DOHH2 (cell line): ENCODE measurements around the gene PRKCH.

Experiments used
- H3F3A ChIP-seq: fragments of 200-600 bp; sonication (generic), shearing (Covaris generic); 2 replicates; pipeline ENCODE4 v1.6.0; 2016; ENCODE audit warnings: antibody characterized with exemption, mild to moderate bottlenecking; ENCODE audit not compliant: control insufficient read depth, insufficient read depth
- H3K27ac ChIP-seq: fragments of 200-600 bp; sonication (generic); 2 replicates; pipeline ENCODE4 v1.5.1; 2014; ENCODE audit warnings: low read depth, mild to moderate bottlenecking, low read length, moderate library complexity
- H3K27me3 ChIP-seq: fragments of 200-600 bp; sonication (generic); 2 replicates; pipeline ENCODE4 v1.6.1; 2014; ENCODE audit warnings: mild to moderate bottlenecking, low read length, mixed read lengths; ENCODE audit not compliant: control insufficient read depth
- H3K36me3 ChIP-seq: fragments of 200-600 bp; sonication (generic); 2 replicates; pipeline ENCODE4 v1.6.1; 2014; ENCODE audit warnings: mild to moderate bottlenecking, low read length, moderate library complexity, mixed read lengths; ENCODE audit not compliant: control insufficient read depth
- H3K4me1 ChIP-seq: fragments of 200-600 bp; sonication (generic); 2 replicates; pipeline ENCODE4 v1.6.1; 2014; ENCODE audit warnings: mild to moderate bottlenecking, low read length, mixed read lengths; ENCODE audit not compliant: control insufficient read depth
- H3K4me2 ChIP-seq: fragments of 200-600 bp; sonication (generic); 2 replicates; pipeline ENCODE4 v1.6.0; 2014; ENCODE audit warnings: mild to moderate bottlenecking, low read length, moderate library complexity
- H3K4me3 ChIP-seq: fragments of 200-600 bp; sonication (generic); 2 replicates; pipeline ENCODE4 v1.5.1; 2014; ENCODE audit warnings: mild to moderate bottlenecking, low read length, mixed read lengths
- H3K79me2 ChIP-seq: fragments of 200-600 bp; sonication (generic); 2 replicates; pipeline ENCODE4 v1.6.1; 2014; ENCODE audit warnings: mild to moderate bottlenecking, low read length, mixed read lengths; ENCODE audit not compliant: control insufficient read depth
- H3K9me2 ChIP-seq: fragments of 200-600 bp; sonication (generic); replicated peaks from 2 replicates; pipeline ENCODE4 v1.6.1; 2014; ENCODE audit warnings: mild to moderate bottlenecking, low read length, mixed read lengths; ENCODE audit not compliant: control insufficient read depth
- H3K9me3 ChIP-seq: fragments of 200-600 bp; sonication (generic); 2 replicates; pipeline ENCODE4 v1.6.1; 2014; ENCODE audit warnings: antibody characterized with exemption, low read length, mixed read lengths; ENCODE audit not compliant: control insufficient read depth, insufficient read depth
- H4K20me1 ChIP-seq: fragments of 200-600 bp; sonication (generic); 2 replicates; pipeline ENCODE4 v1.6.0; 2014; ENCODE audit warnings: low read depth, mild to moderate bottlenecking, antibody characterized with exemption, low read length, moderate library complexity; ENCODE audit not compliant: control insufficient read depth, insufficient read depth
- EZH2phosphoT487 ChIP-seq: fragments of 200-600 bp; sonication (generic); IDR thresholded peaks from 2 replicates; pipeline ENCODE4 v1.6.1; 2017; ENCODE audit warnings: borderline replicate concordance, mild to moderate bottlenecking, antibody characterized with exemption, low read length, moderate library complexity, mixed read lengths
- TF ChIP-seq, protein P1 (sequence below): fragments of 200-600 bp; sonication (generic); IDR thresholded peaks from one replicate; pipeline ENCODE4 v1.5.1; 2014; ENCODE audit warnings: antibody characterized with exemption, mild to moderate bottlenecking, low read depth, low read length; ENCODE audit not compliant: poor library complexity, severe bottlenecking

PRKCH gene

DNA sequence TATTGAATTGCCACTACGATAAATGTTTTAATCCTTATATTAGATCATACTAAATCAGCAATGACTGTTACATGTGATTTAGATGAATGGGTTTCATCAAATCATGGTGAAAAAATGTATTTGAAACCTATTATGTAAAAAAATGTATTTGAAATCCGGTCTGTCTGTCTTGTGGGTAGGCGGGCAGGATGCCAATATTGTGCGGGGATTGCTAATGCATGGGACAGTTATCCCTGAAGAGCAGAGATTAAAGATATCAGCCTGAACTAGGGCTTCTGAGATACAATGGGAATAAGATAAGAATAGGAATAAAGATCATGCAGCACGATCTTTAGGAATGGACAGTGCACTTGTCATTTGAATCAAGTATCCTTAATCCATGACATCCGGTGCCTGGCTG is 134.0 kb downstream of the PRKCH start:
- Histone ChIP-seq H3K27me3 (0 out of 2 replicates have a peak, but pooled peaks cover 3% of the 10 kb centered on the region), H3K79me2 (no peaks in the 10 kb centered on the region), H4K20me1 (no peaks in the 10 kb centered on the region), H3K9me3 (no peaks in the 10 kb centered on the region), H3F3A (no peaks in the 10 kb centered on the region), H3K4me2 (no peak overlapping the region), H3K4me1 (peaks cover 4% of the 10 kb centered on the region), H3K4me3 (no peak overlapping the region), H3K36me3 (no peaks in the 10 kb centered on the region), H3K27ac (no peak overlapping the region), H3K9me2 (no peaks in the 10 kb centered on the region)
- TF ChIP-seq EZH2phosphoT487 = no peak
- TF ChIP-seq, protein P1, sequence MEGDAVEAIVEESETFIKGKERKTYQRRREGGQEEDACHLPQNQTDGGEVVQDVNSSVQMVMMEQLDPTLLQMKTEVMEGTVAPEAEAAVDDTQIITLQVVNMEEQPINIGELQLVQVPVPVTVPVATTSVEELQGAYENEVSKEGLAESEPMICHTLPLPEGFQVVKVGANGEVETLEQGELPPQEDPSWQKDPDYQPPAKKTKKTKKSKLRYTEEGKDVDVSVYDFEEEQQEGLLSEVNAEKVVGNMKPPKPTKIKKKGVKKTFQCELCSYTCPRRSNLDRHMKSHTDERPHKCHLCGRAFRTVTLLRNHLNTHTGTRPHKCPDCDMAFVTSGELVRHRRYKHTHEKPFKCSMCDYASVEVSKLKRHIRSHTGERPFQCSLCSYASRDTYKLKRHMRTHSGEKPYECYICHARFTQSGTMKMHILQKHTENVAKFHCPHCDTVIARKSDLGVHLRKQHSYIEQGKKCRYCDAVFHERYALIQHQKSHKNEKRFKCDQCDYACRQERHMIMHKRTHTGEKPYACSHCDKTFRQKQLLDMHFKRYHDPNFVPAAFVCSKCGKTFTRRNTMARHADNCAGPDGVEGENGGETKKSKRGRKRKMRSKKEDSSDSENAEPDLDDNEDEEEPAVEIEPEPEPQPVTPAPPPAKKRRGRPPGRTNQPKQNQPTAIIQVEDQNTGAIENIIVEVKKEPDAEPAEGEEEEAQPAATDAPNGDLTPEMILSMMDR = no peak

DNA sequence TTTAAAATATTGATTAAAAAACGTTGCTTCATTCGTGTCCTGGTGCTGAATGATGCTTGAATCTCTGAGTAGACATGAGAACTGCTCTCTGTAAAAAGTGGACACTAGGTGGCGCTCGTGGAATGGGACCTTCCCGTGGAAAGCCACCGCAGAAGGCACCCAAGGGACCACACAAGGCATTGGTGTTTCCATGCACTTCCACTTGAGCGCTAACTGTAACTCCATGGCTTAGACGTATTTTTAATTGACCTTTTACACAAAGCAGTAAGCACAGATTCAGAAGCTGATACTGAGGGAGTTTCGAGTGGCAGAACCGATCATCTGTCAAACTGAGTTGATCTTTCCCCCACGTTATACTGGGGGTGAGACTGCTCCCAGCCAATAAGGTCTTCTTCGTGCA is 135.3 kb downstream of the PRKCH start:
- Histone ChIP-seq H3K4me1 (peaks cover 8% of the 10 kb centered on the region), H3K9me3 (no peaks in the 10 kb centered on the region), H3K79me2 (no peaks in the 10 kb centered on the region), H3K27ac (no peak overlapping the region), H4K20me1 (no peaks in the 10 kb centered on the region), H3K4me3 (peak overlapping the region; percentile 38), H3K4me2 (peak overlapping the region; percentile 42), H3K9me2 (no peaks in the 10 kb centered on the region), H3F3A (no peaks in the 10 kb centered on the region), H3K27me3 (0 out of 2 replicates have a peak, but pooled peaks cover 3% of the 10 kb centered on the region), H3K36me3 (no peaks in the 10 kb centered on the region)
- no peak for TF ChIP-seq EZH2phosphoT487
- TF ChIP-seq, protein P1 = peak; percentile 74

DNA sequence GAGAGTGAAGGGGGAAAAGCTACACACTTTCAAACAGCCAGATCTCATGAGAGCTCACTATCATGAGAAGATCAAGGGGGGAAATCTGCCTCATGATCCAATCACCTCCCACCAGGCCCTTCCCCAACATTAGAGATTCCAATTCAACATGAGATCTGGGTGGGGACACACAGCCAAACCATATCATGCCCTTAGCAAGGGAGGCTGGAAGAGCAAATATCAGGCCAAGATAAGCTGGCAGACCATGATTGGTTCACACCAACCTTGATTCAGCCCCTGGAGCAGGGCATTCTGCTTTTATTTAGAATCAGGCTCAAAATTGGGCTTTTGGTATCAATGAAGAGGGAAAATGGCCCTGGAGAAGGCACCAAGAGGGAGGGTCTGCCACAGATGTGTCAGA is 137.4 kb downstream of the PRKCH start:
- no peaks in the 10 kb centered on the region for H3F3A ChIP-seq
- peaks cover 29% of the 10 kb centered on the region for H3K4me1 ChIP-seq
- H3K36me3 ChIP-seq = no peaks in the 10 kb centered on the region
- H3K9me3 ChIP-seq = no peaks in the 10 kb centered on the region
- no peak overlapping the region for H3K4me3 ChIP-seq
- no peaks in the 10 kb centered on the region for H4K20me1 ChIP-seq
- no peaks in the 10 kb centered on the region for H3K27me3 ChIP-seq
- TF ChIP-seq, protein P1 = no peak
- TF ChIP-seq EZH2phosphoT487 = no peak
- H3K27ac ChIP-seq = no peak overlapping the region
- no peaks in the 10 kb centered on the region for H3K9me2 ChIP-seq
- no peak overlapping the region for H3K4me2 ChIP-seq
- no peaks in the 10 kb centered on the region for H3K79me2 ChIP-seq

DNA sequence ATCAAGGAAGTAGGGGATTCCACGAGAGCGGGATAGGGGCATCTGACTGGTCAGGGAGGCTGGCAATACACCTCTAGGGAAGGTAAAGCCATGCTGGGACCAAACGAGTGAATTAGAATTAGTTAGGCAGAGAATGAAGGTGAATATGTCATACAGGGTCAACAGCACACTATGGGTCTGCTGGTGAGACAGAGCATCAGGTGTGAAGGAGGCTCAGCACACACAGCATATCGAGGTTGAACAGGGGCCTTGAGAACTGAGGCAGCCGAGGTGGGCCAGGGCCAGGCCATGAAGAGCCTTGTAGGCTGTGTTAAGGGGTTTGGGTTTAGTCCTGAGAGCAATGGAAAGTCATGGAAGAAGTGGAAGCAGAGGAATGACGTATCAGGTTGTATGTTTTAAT is 137.8 kb downstream of the PRKCH start:
- no peak for TF ChIP-seq EZH2phosphoT487
- TF ChIP-seq, protein P1 = no peak
- Histone ChIP-seq H3F3A (no peaks in the 10 kb centered on the region), H3K4me3 (no peak overlapping the region), H3K27me3 (no peaks in the 10 kb centered on the region), H3K9me3 (no peaks in the 10 kb centered on the region), H3K9me2 (no peaks in the 10 kb centered on the region), H3K4me1 (peaks cover 34% of the 10 kb centered on the region), H3K36me3 (no peaks in the 10 kb centered on the region), H3K4me2 (no peak overlapping the region), H3K79me2 (no peaks in the 10 kb centered on the region), H4K20me1 (no peaks in the 10 kb centered on the region), H3K27ac (no peak overlapping the region)
